Thymus (tissue), 11 donors: ENCODE results near the gene TM4SF1. TPM values are rescaled to one million over a fixed set of nuclear protein-coding genes. Genes with fewer than 3 reads are reported as not detected.

Experiments
- DNase-seq, 9 donors: peaks; one replicate each; pipeline ENCODE4 v3.0.0-alpha.2; 2013; ENCODE audit warnings: low spot score in 9 of 9, low read depth in 6 of 9, missing footprints in 1 of 9
- H3K27ac ChIP-seq, 2 donors: one replicate each; pipeline ENCODE4 v1.5.1; 2013; ENCODE audit warnings: control low read depth in 1 of 2, low read depth in 1 of 2, low read length in 1 of 2, mild to moderate bottlenecking in 1 of 2, moderate library complexity in 1 of 2
- H3K27me3 ChIP-seq, 2 donors: one replicate each; pipeline ENCODE4 v1.5.1; 2013; ENCODE audit warnings: low read length in 1 of 2; ENCODE audit not compliant: control insufficient read depth in 2 of 2, insufficient read depth in 1 of 2
- H3K36me3 ChIP-seq, 2 donors: one replicate each; pipeline ENCODE4 v1.5.1; 2013; ENCODE audit warnings: low read length in 1 of 2, mild to moderate bottlenecking in 1 of 2, moderate library complexity in 1 of 2; ENCODE audit not compliant: control insufficient read depth in 2 of 2, insufficient read depth in 2 of 2
- H3K4me1 ChIP-seq, 2 donors: one replicate each; pipeline ENCODE4 v1.5.1; 2013; ENCODE audit warnings: low read length in 2 of 2; ENCODE audit not compliant: control insufficient read depth in 2 of 2, insufficient read depth in 2 of 2
- H3K4me3 ChIP-seq, 2 donors: one replicate each; pipeline ENCODE4 v1.5.1; 2013; ENCODE audit warnings: low read length in 2 of 2, control low read depth in 1 of 2, mild to moderate bottlenecking in 1 of 2
- H3K9me3 ChIP-seq, 2 donors: one replicate each; pipeline ENCODE4 v1.5.1; 2013; ENCODE audit warnings: low read length in 1 of 2, mild to moderate bottlenecking in 1 of 2; ENCODE audit not compliant: control insufficient read depth in 2 of 2, insufficient read depth in 1 of 2
- WGBS: extraction: QIAGEN DNeasy Blood & Tissue Kit; methylation state at CpG from one replicate; pipeline ENCODE4 v1.1.7; 2013; 5-methylcytosine and 5-hydroxymethylcytosine counted together
- polyA plus RNA-seq: library from polyadenylated mRNA; stranded (reverse); fragments of 200-250 nt; gene quantifications from one replicate; pipeline ENCODE4 v1.2.3, GENCODE V29; 2013
- total RNA-seq: library from RNA; stranded (reverse); fragments of 120-200 nt; gene quantifications from one replicate; pipeline ENCODE4 v1.2.4, GENCODE V29; 2013
- donor health status: healthy.

TM4SF1 gene
- total and polyA plus RNA-seq, 2 donors: 12.9 to 38.8 TPM

- Histone ChIP-seq H3K27ac (no peak overlapping the region), H3K4me3 (no peak overlapping the region), H3K36me3 (no peaks in the 10 kb centered on the region), H3K27me3 (no peaks in the 10 kb centered on the region), H3K9me3 (no peaks in the 10 kb centered on the region), H3K4me1 (no peaks in the 10 kb centered on the region)
- no peak for DNase-seq
Measured at GRCh38 chr3:149400645-149401044, 23.2 kb upstream of the TM4SF1 start.

DNA sequence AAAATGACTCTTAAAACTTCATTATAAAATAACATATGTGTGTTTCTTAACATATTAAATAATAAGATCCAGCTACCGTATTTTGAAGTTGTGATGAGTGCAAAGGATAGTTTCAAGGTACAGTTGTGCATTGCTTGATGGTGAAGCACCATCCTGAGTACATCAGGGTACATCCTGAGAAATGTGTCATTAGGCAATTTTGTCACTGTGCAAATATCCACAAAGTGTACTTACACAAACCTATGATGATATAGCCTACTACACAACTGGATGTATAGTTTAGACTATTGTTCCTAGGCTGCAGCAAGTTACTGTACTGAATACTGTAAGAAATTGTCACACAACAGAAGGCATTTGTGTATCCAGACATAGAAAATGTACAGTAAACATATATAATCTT, 20.8 kb upstream of the TM4SF1 start:
- H3K4me1 ChIP-seq: no peaks in the 10 kb centered on the region
- H3K4me3 ChIP-seq: no peak overlapping the region
- H3K27ac ChIP-seq: no peak overlapping the region
- DNase-seq: no peak
- no peaks in the 10 kb centered on the region for H3K27me3 ChIP-seq
- 100% methylated on average over 1 of the region's 1 CpG for WGBS
- no peaks in the 10 kb centered on the region for H3K36me3 ChIP-seq
- H3K9me3 ChIP-seq: no peaks in the 10 kb centered on the region

- H3K9me3 ChIP-seq: no peaks in the 10 kb centered on the region
- no peak for DNase-seq
- no peak overlapping the region for H3K27ac ChIP-seq
- no peak overlapping the region for H3K4me3 ChIP-seq
- no peaks in the 10 kb centered on the region for H3K4me1 ChIP-seq
- H3K36me3 ChIP-seq: no peaks in the 10 kb centered on the region
- WGBS: 92% methylated on average over 3 of the region's 3 CpGs
- no peaks in the 10 kb centered on the region for H3K27me3 ChIP-seq
Measured at GRCh38 chr3:149397528-149397927, 20.1 kb upstream of the TM4SF1 start.

GRCh38 chr3:149396476-149396875, 19.0 kb upstream of the TM4SF1 start:
- no peaks in the 10 kb centered on the region for H3K9me3 ChIP-seq
- H3K27me3 ChIP-seq: no peaks in the 10 kb centered on the region
- 97% methylated on average over 6 of the region's 6 CpGs for WGBS
- H3K4me1 ChIP-seq: no peaks in the 10 kb centered on the region
- no peak overlapping the region for H3K4me3 ChIP-seq
- H3K27ac ChIP-seq: no peak overlapping the region
- H3K36me3 ChIP-seq: no peaks in the 10 kb centered on the region
- no peak for DNase-seq

GRCh38 chr3:149395107-149396089, 17.9 kb upstream of the TM4SF1 start:
- peak overlapping the region in 1 of 2 donors; percentile 62 for H3K27ac ChIP-seq
- H3K36me3 ChIP-seq: no peaks in the 10 kb centered on the region
- 93% methylated on average over 4 of the region's 4 CpGs for WGBS
- H3K9me3 ChIP-seq: no peaks in the 10 kb centered on the region
- no peak overlapping the region for H3K4me3 ChIP-seq
- H3K27me3 ChIP-seq: no peaks in the 10 kb centered on the region
- H3K4me1 ChIP-seq: no peaks in the 10 kb centered on the region
- DNase-seq: peak in 1 of 9 donors; percentile 15

- DNase-seq: peak in 6 of 9 donors; percentile 4 to 46 (median 15)
- Histone ChIP-seq H3K9me3 (no peaks in the 10 kb centered on the region), H3K4me3 (no peak overlapping the region), H3K27me3 (no peaks in the 10 kb centered on the region), H3K36me3 (no peaks in the 10 kb centered on the region), H3K27ac (no peak overlapping the region), H3K4me1 (no peaks in the 10 kb centered on the region)
- WGBS: 58% methylated on average over 4 of the region's 4 CpGs
Measured at GRCh38 chr3:149393345-149394160, 16.1 kb upstream of the TM4SF1 start.

GRCh38 chr3:149391960-149392359, 14.5 kb upstream of the TM4SF1 start:
- no peaks in the 10 kb centered on the region for H3K4me1 ChIP-seq
- DNase-seq: no peak
- no peak overlapping the region for H3K27ac ChIP-seq
- no peaks in the 10 kb centered on the region for H3K36me3 ChIP-seq
- no peak overlapping the region for H3K4me3 ChIP-seq
- H3K9me3 ChIP-seq: no peaks in the 10 kb centered on the region
- 76% methylated on average over 5 of the region's 5 CpGs for WGBS
- no peaks in the 10 kb centered on the region for H3K27me3 ChIP-seq

GRCh38 chr3:149390772-149391212, 13.3 kb upstream of the TM4SF1 start:
- Histone ChIP-seq H3K4me1 (peaks cover 0 to 2% of the 10 kb centered on the region in 2 donors), H3K4me3 (no peak overlapping the region), H3K27me3 (no peaks in the 10 kb centered on the region), H3K36me3 (no peaks in the 10 kb centered on the region), H3K27ac (no peak overlapping the region), H3K9me3 (no peaks in the 10 kb centered on the region)
- 97% methylated on average over 6 of the region's 6 CpGs for WGBS
- no peak for DNase-seq

DNA sequence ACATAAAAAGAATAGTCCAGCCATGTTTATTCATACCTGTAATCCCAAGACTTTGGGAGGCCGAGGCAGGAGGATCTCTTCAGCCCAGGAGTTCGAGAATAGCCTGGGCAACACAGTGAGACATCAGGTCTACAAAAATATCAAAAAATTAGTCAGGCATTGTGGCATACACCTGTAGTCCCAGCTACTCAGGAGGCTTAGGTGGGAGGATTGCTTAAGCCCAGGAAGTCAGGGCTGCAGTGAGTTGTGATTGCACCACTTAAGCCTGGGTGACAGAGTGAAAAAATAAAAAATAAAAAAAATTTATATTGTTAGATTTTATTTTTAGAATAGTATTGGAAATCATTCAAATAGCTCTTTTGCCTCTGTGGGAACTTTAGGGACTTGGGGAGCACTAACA, 12.8 kb upstream of the TM4SF1 start:
- H3K4me1 ChIP-seq: peaks cover 0 to 2% of the 10 kb centered on the region in 2 donors
- H3K36me3 ChIP-seq: no peaks in the 10 kb centered on the region
- H3K9me3 ChIP-seq: no peaks in the 10 kb centered on the region
- DNase-seq: no peak
- H3K27ac ChIP-seq: no peak overlapping the region
- WGBS: 93% methylated on average over 2 of the region's 2 CpGs
- no peak overlapping the region for H3K4me3 ChIP-seq
- H3K27me3 ChIP-seq: no peaks in the 10 kb centered on the region
